Endothelial cell of umbilical vein (primary cell): ENCODE results near the gene ZNF512. TPM values are rescaled to one million over a fixed set of nuclear protein-coding genes. Genes with fewer than 3 reads are reported as not detected.

ENCODE experiments used
- BruUV-seq: library from RNA; stranded (reverse); fragments of 400-500 nt; replicated peaks from 2 replicates; lab custom pipeline; 2021; lab: Mats Ljungman, UMichigan
- CTCF ChIA-PET: fragments of 300-600, 350-600 bp; sonication (Branson Sonifier 250); formaldehyde crosslinking; loops from one replicate; lab custom pipeline; 2021; ENCODE audit warnings: antibody characterized with exemption, inconsistent platforms; lab: Charles Lee
- POLR2A ChIA-PET: fragments of 300-600, 350-600 bp; sonication (Branson Sonifier 250); formaldehyde crosslinking; loops from one replicate; lab custom pipeline; 2021; ENCODE audit warnings: antibody characterized with exemption, inconsistent platforms; lab: Charles Lee
- DNase-seq: peaks from one replicate; pipeline ENCODE4 v3.0.0-alpha.2; 2011; ENCODE audit warnings: low read depth, low spot score
- FAIRE-seq: peaks from 2 replicates; lab custom pipeline; 2011; peaks lifted over from hg19 to GRCh38; lab: Jason Lieb, UNC
- H2AFZ ChIP-seq: 2 replicates; pipeline ENCODE4 v1.6.0; 2012; ENCODE audit warnings: low read depth, low read length, control low read depth, inconsistent platforms
- H3K27ac ChIP-seq: 2 replicates; pipeline ENCODE4 v1.5.1; 2011; ENCODE audit warnings: low read depth, mild to moderate bottlenecking, control low read depth, low read length, moderate library complexity; ENCODE audit not compliant: insufficient read depth
- H3K27me3 ChIP-seq, 2 experiments: 2 replicates each; pipeline versions ENCODE4 v1.6.0 to v1.6.1; 2011; ENCODE audit warnings: low read length in 2 of 2, mixed read lengths in 1 of 2; ENCODE audit not compliant: control insufficient read depth in 2 of 2, insufficient read depth in 2 of 2
- H3K36me3 ChIP-seq, 2 experiments: 2 replicates in 1 of 2; 3 replicates in 1 of 2; pipeline ENCODE4 v1.5.1; 2011; ENCODE audit warnings: low read length in 2 of 2, mild to moderate bottlenecking in 1 of 2, moderate library complexity in 1 of 2; ENCODE audit not compliant: control insufficient read depth in 2 of 2, insufficient read depth in 2 of 2; ENCODE audit errors: extremely low read depth in 1 of 2
- H3K4me1 ChIP-seq: 3 replicates; pipeline ENCODE4 v1.5.1; 2011; ENCODE audit warnings: mild to moderate bottlenecking, low read length; ENCODE audit not compliant: control insufficient read depth, insufficient read depth; ENCODE audit errors: extremely low read depth
- H3K4me2 ChIP-seq: 2 replicates; pipeline ENCODE4 v1.6.1; 2011; ENCODE audit warnings: low read length, control low read depth, mixed read lengths; ENCODE audit not compliant: insufficient read depth
- H3K4me3 ChIP-seq, 3 experiments: fragments of 200-600 bp in 1 of 3; sonication (generic), shearing (Covaris generic) in 1 of 3; replicated peaks in 1 of 3; 2 replicates each; pipeline ENCODE4 v1.5.1; 2011 to 2016; ENCODE audit warnings: control low read depth in 3 of 3, low read length in 3 of 3, mild to moderate bottlenecking in 2 of 3, inconsistent platforms in 1 of 3, low read depth in 1 of 3, moderate library complexity in 1 of 3; ENCODE audit not compliant: insufficient read depth in 1 of 3
- H3K79me2 ChIP-seq: 2 replicates; pipeline ENCODE4 v1.6.0; 2012; ENCODE audit warnings: low read length, inconsistent platforms; ENCODE audit not compliant: control insufficient read depth, insufficient read depth
- H3K9ac ChIP-seq: replicated peaks from 2 replicates; pipeline ENCODE3; 2011; ENCODE audit warnings: low read length, control low read depth; ENCODE audit not compliant: insufficient read depth; ENCODE audit errors: extremely low read depth
- H3K9me1 ChIP-seq: replicated peaks from 3 replicates; pipeline ENCODE4 v1.6.0; 2011; ENCODE audit warnings: mild to moderate bottlenecking, low read length; ENCODE audit not compliant: control insufficient read depth, insufficient read depth; ENCODE audit errors: extremely low read depth
- H3K9me3 ChIP-seq: replicated peaks from 2 replicates; pipeline ENCODE4 v1.5.1; 2012; ENCODE audit warnings: low read length, inconsistent platforms; ENCODE audit not compliant: control insufficient read depth, insufficient read depth
- H4K20me1 ChIP-seq: replicated peaks from 2 replicates; pipeline ENCODE3; 2011; ENCODE audit warnings: mild to moderate bottlenecking, low read length; ENCODE audit not compliant: control insufficient read depth, insufficient read depth; ENCODE audit errors: extremely low read depth
- CTCF ChIP-seq, 2 donors: IDR thresholded peaks; 1 replicate in 1 of 2; 2 replicates in 1 of 2; pipeline ENCODE4 v1.5.1; 2011; ENCODE audit warnings: low read length in 2 of 2, mild to moderate bottlenecking in 2 of 2, moderate library complexity in 2 of 2, control low read depth in 1 of 2, inconsistent platforms in 1 of 2, low read depth in 1 of 2; ENCODE audit not compliant: insufficient read depth in 1 of 2; ENCODE audit errors: extremely low read depth in 1 of 2
- EZH2 ChIP-seq: IDR thresholded peaks from 2 replicates; pipeline ENCODE4 v1.6.1; 2012; ENCODE audit warnings: borderline replicate concordance, low read depth, mild to moderate bottlenecking, moderate library complexity, low read length, inconsistent platforms; ENCODE audit not compliant: severe bottlenecking
- FOS ChIP-seq: IDR thresholded peaks from 2 replicates; pipeline ENCODE4 v1.6.1; 2011; ENCODE audit warnings: mild to moderate bottlenecking, low read length, moderate library complexity, borderline replicate concordance; ENCODE audit not compliant: insufficient read depth
- GATA2 ChIP-seq: IDR thresholded peaks from 2 replicates; pipeline ENCODE4 v1.7.0; 2011; ENCODE audit warnings: low read depth, mild to moderate bottlenecking, moderate library complexity, mixed read lengths, low read length; ENCODE audit not compliant: insufficient read length, insufficient read depth
- JUN ChIP-seq: IDR thresholded peaks from 2 replicates; pipeline ENCODE4 v1.6.1; 2011; ENCODE audit warnings: borderline replicate concordance, low read depth; ENCODE audit not compliant: insufficient read length, insufficient read depth
- MAX ChIP-seq: IDR thresholded peaks from 2 replicates; pipeline ENCODE4 v1.6.1; 2011; ENCODE audit not compliant: insufficient read depth, insufficient read length
- MYC ChIP-seq: IDR thresholded peaks from one replicate; pipeline ENCODE4 v1.6.1; 2011; ENCODE audit warnings: mild to moderate bottlenecking, low read depth, low read length
- POLR2A ChIP-seq: IDR thresholded peaks from 2 replicates; pipeline ENCODE4 v1.6.1; 2012; ENCODE audit warnings: low read depth, mild to moderate bottlenecking, control low read depth, low read length
- POLR2AphosphoS5 ChIP-seq: IDR thresholded peaks from 2 replicates; pipeline ENCODE4 v1.6.1; 2012; ENCODE audit warnings: low read depth, mild to moderate bottlenecking, control low read depth, low read length, moderate library complexity; ENCODE audit not compliant: insufficient read depth
- dilution Hi-C: fragments of 300-500 bp; cut with MboI; formaldehyde crosslinking; loops from one replicate; pipeline ENCODE4 v1.15.0; 2019; ENCODE audit warnings: low sequenced_read_pairs; ENCODE audit not compliant: extremely low pct_ligation_motif_present
- intact Hi-C: fragments of 100-400 bp; cut with micrococcal nuclease; formaldehyde crosslinking; loops from one replicate; pipeline ENCODE4 v1.10.0; 2022
- polyA plus RNA-seq, 4 experiments: library from polyadenylated mRNA; depleted of rRNA in 3 of 4; stranded (reverse) in 3 of 4; unstranded in 1 of 4; fragments of >200 nt; gene quantifications; 2 replicates each; pipeline versions ENCODE4 v1.2.1 to v1.2.3, GENCODE V29; 2011 to 2012; ENCODE audit warnings: missing spikeins in 1 of 4
- total RNA-seq: library from RNA; stranded (reverse); gene quantifications from 2 replicates; pipeline ENCODE4 v1.2.3, GENCODE V29; 2021

ZNF512 gene
- total and polyA plus RNA-seq, 2 donors (not counting 3 experiments of a cell fraction or from before 2014, with no cell fraction given): 17.8 to 37.0 TPM

- POLR2A ChIA-PET: no interaction called here
- CTCF ChIA-PET: interaction anchor here (0.8 kb wide), 1 partner anchor 55 kb away, joined by 3 read pairs; no protein-coding TSS in a partner anchor
- Histone ChIP-seq H3K4me2 (peak overlapping the region; percentile 69), H3K9me1 (no peaks in the 10 kb centered on the region), H3K79me2 (no peaks in the 10 kb centered on the region), H3K9me3 (no peaks in the 10 kb centered on the region), H2AFZ (no peak overlapping the region), H3K4me1 (peaks cover 30% of the 10 kb centered on the region), H3K4me3 (peak overlapping the region in 1 of 3 experiments; percentile 1), H3K27me3 (no peaks in the 10 kb centered on the region), H3K36me3 (no peaks in the 10 kb centered on the region), H4K20me1 (no peaks in the 10 kb centered on the region), H3K27ac (peak overlapping the region; percentile 81), H3K9ac (peak overlapping the region; percentile 33)
- peak; percentile 82 for DNase-seq
- FAIRE-seq: peak; percentile 93
- intact Hi-C loops (loop anchor here (1.0 to 2.0 kb wide), 2 partner anchors 17 to 72 kb away; partner anchors contain the start of genes FNDC4 and ZNF512), dilution Hi-C loops (no loop called here)
- no TSS peak for BruUV-seq
- TF ChIP-seq CTCF (IDR thresholded peaks at IDR 0.05; ENCODE audit: extremely low read depth in 1 of 2, insufficient read depth in 1 of 2, low read depth in 1 of 2, low read length in 2 of 2) (no peak), MAX (no peak), EZH2 (no peak), POLR2A (no peak), GATA2 (peak; percentile 31), MYC (no peak), POLR2AphosphoS5 (peak; percentile 73), FOS (peak; percentile 98), JUN (peak; percentile 76)
Observed at GRCh38 chr2:27566628-27567027, 16.2 kb upstream of the ZNF512 start.
